IPS-18c (cell line): ENCODE measurements around the gene PMEPA1.
"Not testable (repeated sequence)": the region's sequence is repeated elsewhere in the genome, so short reads cannot be mapped to it uniquely, and the experiment has no call there.

Experiments
- H3K4me3 ChIP-seq: 2 replicates; pipeline ENCODE4 v1.7.0; 2013; ENCODE audit warnings: low read depth, mild to moderate bottlenecking, low read length, moderate library complexity; ENCODE audit not compliant: insufficient read depth
- H3K9me3 ChIP-seq: one replicate; pipeline ENCODE4 v1.6.1; 2013; ENCODE audit warnings: mild to moderate bottlenecking, low read length, moderate library complexity; ENCODE audit not compliant: control insufficient read depth, insufficient read depth

Gene PMEPA1

GRCh38 chr20:57633945-57634491, 75.8 kb downstream of the PMEPA1 start:
- peaks cover 2% of the 10 kb centered on the region for H3K9me3 ChIP-seq
- H3K4me3 ChIP-seq = no peak overlapping the region

GRCh38 chr20:57632286-57632685, 77.5 kb downstream of the PMEPA1 start:
- H3K4me3 ChIP-seq = no peak overlapping the region

GRCh38 chr20:57630061-57630460, 79.8 kb downstream of the PMEPA1 start:
- peaks cover 2% of the 10 kb centered on the region for H3K9me3 ChIP-seq
- no peak overlapping the region for H3K4me3 ChIP-seq

More at GRCh38 chr20:57632286-57632685, 77.5 kb downstream of the PMEPA1 start:
- peaks cover 2% of the 10 kb centered on the region for H3K9me3 ChIP-seq

GRCh38 chr20:57629491-57629901, 80.3 kb downstream of the PMEPA1 start:
- not testable (repeated sequence) for H3K4me3 ChIP-seq, H3K9me3 ChIP-seq

GRCh38 chr20:57628962-57629308, 80.9 kb downstream of the PMEPA1 start:
- not testable (repeated sequence) for H3K9me3 ChIP-seq, H3K4me3 ChIP-seq

GRCh38 chr20:57628047-57628961, 81.5 kb downstream of the PMEPA1 start:
- no peak overlapping the region for H3K4me3 ChIP-seq
- peaks cover 2% of the 10 kb centered on the region for H3K9me3 ChIP-seq

- no peak overlapping the region for H3K4me3 ChIP-seq
- peaks cover 2% of the 10 kb centered on the region for H3K9me3 ChIP-seq
Observed at GRCh38 chr20:57627339-57627738, 82.5 kb downstream of the PMEPA1 start.

GRCh38 chr20:57625978-57626377, 83.8 kb downstream of the PMEPA1 start:
- Histone ChIP-seq H3K9me3 (peaks cover 2% of the 10 kb centered on the region), H3K4me3 (no peak overlapping the region)

- no peak overlapping the region; the same call in 1 of the 2 replicates for H3K4me3 ChIP-seq
- peaks cover 2% of the 10 kb centered on the region for H3K9me3 ChIP-seq
Observed at GRCh38 chr20:57625181-57625958, 84.4 kb downstream of the PMEPA1 start.

- Histone ChIP-seq H3K9me3 (no peaks in the 10 kb centered on the region), H3K4me3 (no peak overlapping the region)
Observed at GRCh38 chr20:57624124-57624523, 85.7 kb downstream of the PMEPA1 start.

GRCh38 chr20:57622579-57623381, 87.0 kb downstream of the PMEPA1 start:
- no peaks in the 10 kb centered on the region for H3K9me3 ChIP-seq
- H3K4me3 ChIP-seq = no peak overlapping the region

GRCh38 chr20:57622201-57622570, 87.6 kb downstream of the PMEPA1 start:
- Histone ChIP-seq H3K9me3 (no peaks in the 10 kb centered on the region), H3K4me3 (no peak overlapping the region)

GRCh38 chr20:57621421-57622200, 88.2 kb downstream of the PMEPA1 start:
- H3K4me3 ChIP-seq = no peak overlapping the region

GRCh38 chr20:57620999-57621398, 88.8 kb downstream of the PMEPA1 start:
- Histone ChIP-seq H3K4me3 (no peak overlapping the region), H3K9me3 (no peaks in the 10 kb centered on the region)

More at GRCh38 chr20:57621421-57622200, 88.2 kb downstream of the PMEPA1 start:
- no peaks in the 10 kb centered on the region for H3K9me3 ChIP-seq

- Histone ChIP-seq H3K4me3 (no peak within 1 kb of the TSS), H3K9me3 (no peaks in the 10 kb centered on the region)
Observed at GRCh38 chr20:57620274-57620990, 89.4 kb downstream of the PMEPA1 start, which contains the start of gene ZBP1. TSS of gene ZBP1 (minus strand) at chr20:57620426. CDS start at chr20:57620295, 131 bp downstream.
